HL-60 (cell line): ENCODE results near the gene GJC1.

ENCODE experiments used
- DNase-seq, 2 experiments: peaks; one replicate each; pipeline ENCODE4 v3.0.0-alpha.2; 2010 to 2020; ENCODE audit warnings: low read depth in 1 of 2, low spot score in 1 of 2
- H3K27ac ChIP-seq: fragments of 250-450 bp; sonication (Bioruptor Pico); replicated peaks from 2 replicates; pipeline ENCODE4 v1.5.1; 2020; ENCODE audit warnings: mild to moderate bottlenecking, moderate library complexity
- H3K27me3 ChIP-seq: fragments of 250-450 bp; sonication (Bioruptor Pico); 2 replicates; pipeline ENCODE4 v1.5.1; 2021; ENCODE audit warnings: mild to moderate bottlenecking, moderate library complexity; ENCODE audit not compliant: insufficient read depth, poor library complexity, severe bottlenecking
- H3K4me3 ChIP-seq: replicated peaks from 2 replicates; pipeline ENCODE4 v1.5.1; 2011; ENCODE audit warnings: mild to moderate bottlenecking, control low read depth, low read length; ENCODE audit not compliant: insufficient read depth
- CTCF ChIP-seq: IDR thresholded peaks from one replicate; pipeline ENCODE4 v1.5.1; 2011; ENCODE audit warnings: low read length, control low read depth, inconsistent platforms; ENCODE audit not compliant: insufficient read depth
- GABPA ChIP-seq: IDR thresholded peaks from 2 replicates; pipeline ENCODE4 v1.6.1; 2012; ENCODE audit warnings: low read depth
- POLR2AphosphoS5 ChIP-seq: IDR thresholded peaks from 2 replicates; pipeline ENCODE4 v1.6.1; 2012; ENCODE audit warnings: low read depth
- SPI1 ChIP-seq: IDR thresholded peaks from 2 replicates; pipeline ENCODE4 v1.6.1; 2012; ENCODE audit warnings: low read depth, mild to moderate bottlenecking, borderline replicate concordance
- TF ChIP-seq, protein P1 (sequence below): IDR thresholded peaks from 2 replicates; pipeline ENCODE4 v1.6.1; 2012; ENCODE audit warnings: low read depth; ENCODE audit not compliant: insufficient replicate concordance

Gene GJC1

DNA sequence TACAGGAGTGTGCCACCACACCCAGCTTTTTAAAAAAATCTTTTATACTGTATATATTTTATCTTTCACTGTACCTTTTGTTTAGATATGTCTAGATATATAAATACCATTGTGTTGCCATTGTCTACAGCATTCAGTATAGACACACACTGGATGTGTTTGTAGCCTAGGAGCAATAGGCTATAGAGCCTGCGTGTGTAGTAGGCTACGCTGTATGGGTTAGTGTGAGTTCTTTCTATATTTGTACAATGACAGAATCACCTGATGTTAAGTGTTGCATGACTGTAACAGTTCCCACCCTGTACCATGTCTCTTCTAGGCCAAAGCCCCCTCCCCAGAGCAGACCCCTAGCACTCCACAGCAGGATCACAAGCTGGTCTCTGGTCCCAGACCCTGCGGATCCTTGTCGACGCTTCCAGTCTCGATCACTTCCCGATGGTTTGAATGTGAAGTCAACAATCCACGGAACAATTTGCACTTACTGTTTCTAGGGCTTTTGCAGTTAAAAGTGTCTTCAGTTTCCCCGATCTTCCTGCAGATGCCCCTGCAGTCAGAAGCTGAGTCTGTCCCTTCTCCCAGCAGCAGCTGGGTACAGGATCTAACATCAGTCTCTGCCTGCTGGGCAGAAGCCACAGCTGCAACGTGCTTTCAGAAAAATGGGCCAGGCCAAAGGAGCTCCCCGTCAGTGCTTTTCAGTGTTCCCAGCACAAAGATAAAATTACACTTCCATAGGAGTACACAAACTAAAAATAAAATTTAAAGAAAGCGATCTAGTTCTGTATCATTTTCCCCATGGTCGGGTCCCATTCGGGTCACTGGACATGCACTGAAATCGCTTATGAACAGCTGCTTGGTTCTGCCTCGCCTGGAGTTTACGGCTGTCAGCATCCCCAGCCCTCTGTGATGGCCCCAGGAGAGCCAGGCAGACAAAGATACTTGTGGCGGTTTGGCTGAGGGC is 35.9 kb downstream of the GJC1 start:
- DNase-seq: no peak
- Histone ChIP-seq H3K27me3 (no peaks in the 10 kb centered on the region), H3K27ac (peak overlapping the region; percentile 66), H3K4me3 (no peak overlapping the region)
- TF ChIP-seq GABPA: no peak
- no peak for TF ChIP-seq POLR2AphosphoS5

- no peak for TF ChIP-seq GABPA
- TF ChIP-seq POLR2AphosphoS5: no peak
- TF ChIP-seq, protein P1, sequence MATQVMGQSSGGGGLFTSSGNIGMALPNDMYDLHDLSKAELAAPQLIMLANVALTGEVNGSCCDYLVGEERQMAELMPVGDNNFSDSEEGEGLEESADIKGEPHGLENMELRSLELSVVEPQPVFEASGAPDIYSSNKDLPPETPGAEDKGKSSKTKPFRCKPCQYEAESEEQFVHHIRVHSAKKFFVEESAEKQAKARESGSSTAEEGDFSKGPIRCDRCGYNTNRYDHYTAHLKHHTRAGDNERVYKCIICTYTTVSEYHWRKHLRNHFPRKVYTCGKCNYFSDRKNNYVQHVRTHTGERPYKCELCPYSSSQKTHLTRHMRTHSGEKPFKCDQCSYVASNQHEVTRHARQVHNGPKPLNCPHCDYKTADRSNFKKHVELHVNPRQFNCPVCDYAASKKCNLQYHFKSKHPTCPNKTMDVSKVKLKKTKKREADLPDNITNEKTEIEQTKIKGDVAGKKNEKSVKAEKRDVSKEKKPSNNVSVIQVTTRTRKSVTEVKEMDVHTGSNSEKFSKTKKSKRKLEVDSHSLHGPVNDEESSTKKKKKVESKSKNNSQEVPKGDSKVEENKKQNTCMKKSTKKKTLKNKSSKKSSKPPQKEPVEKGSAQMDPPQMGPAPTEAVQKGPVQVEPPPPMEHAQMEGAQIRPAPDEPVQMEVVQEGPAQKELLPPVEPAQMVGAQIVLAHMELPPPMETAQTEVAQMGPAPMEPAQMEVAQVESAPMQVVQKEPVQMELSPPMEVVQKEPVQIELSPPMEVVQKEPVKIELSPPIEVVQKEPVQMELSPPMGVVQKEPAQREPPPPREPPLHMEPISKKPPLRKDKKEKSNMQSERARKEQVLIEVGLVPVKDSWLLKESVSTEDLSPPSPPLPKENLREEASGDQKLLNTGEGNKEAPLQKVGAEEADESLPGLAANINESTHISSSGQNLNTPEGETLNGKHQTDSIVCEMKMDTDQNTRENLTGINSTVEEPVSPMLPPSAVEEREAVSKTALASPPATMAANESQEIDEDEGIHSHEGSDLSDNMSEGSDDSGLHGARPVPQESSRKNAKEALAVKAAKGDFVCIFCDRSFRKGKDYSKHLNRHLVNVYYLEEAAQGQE: no peak
- TF ChIP-seq SPI1: no peak
- no peak for TF ChIP-seq CTCF
- Histone ChIP-seq H3K4me3 (no peak overlapping the region), H3K27ac (no peak overlapping the region), H3K27me3 (no peaks in the 10 kb centered on the region)
- DNase-seq: no peak
Measured at GRCh38 chr17:44792276-44792675, 37.8 kb downstream of the GJC1 start.

- Histone ChIP-seq H3K27me3 (no peaks in the 10 kb centered on the region), H3K27ac (no peak overlapping the region), H3K4me3 (no peak overlapping the region)
- DNase-seq: no peak
- TF ChIP-seq POLR2AphosphoS5 (no peak), GABPA (no peak), CTCF (no peak), SPI1 (no peak)
- TF ChIP-seq, protein P1: no peak
Measured at GRCh38 chr17:44788139-44788538, 41.9 kb downstream of the GJC1 start.

GRCh38 chr17:44787271-44787940 is 42.7 kb downstream of the GJC1 start:
- Histone ChIP-seq H3K27ac (no peak overlapping the region), H3K4me3 (no peak overlapping the region), H3K27me3 (no peaks in the 10 kb centered on the region)
- no peak for DNase-seq
- TF ChIP-seq GABPA (no peak), CTCF (no peak), SPI1 (no peak), POLR2AphosphoS5 (no peak)
- TF ChIP-seq, protein P1: no peak
